Common myeloid progenitor, CD34-positive (primary cell): ENCODE results near the gene BANP.
"Not testable (repeated sequence)": the region's sequence is repeated elsewhere in the genome, so short reads cannot be mapped to it uniquely, and the experiment has no call there.

Experiments used
- CTCF ChIA-PET: fragments of 350-600 bp; sonication (Branson Sonifier 250); formaldehyde crosslinking; loops from one replicate; lab custom pipeline; 2021; ENCODE audit warnings: antibody characterized with exemption; lab: Charles Lee
- POLR2A ChIA-PET: fragments of 350-600 bp; sonication (Branson Sonifier 250); formaldehyde crosslinking; loops from one replicate; lab custom pipeline; 2021; ENCODE audit warnings: antibody characterized with exemption; lab: Charles Lee
- DNase-seq, 3 donors: peaks; one replicate each; pipeline versions ENCODE4 v3.0.0 to v3.0.0-alpha.2; 2013
- H3K27ac ChIP-seq, 2 experiments: 1 replicate in 1 of 2; 2 replicates in 1 of 2; pipeline ENCODE4 v1.7.0; 2013; ENCODE audit warnings: inconsistent platforms in 2 of 2, low read length in 2 of 2, mild to moderate bottlenecking in 2 of 2, low read depth in 1 of 2, moderate library complexity in 1 of 2; ENCODE audit not compliant: severe bottlenecking in 2 of 2, insufficient read depth in 1 of 2, poor library complexity in 1 of 2
- H3K27me3 ChIP-seq, 5 experiments: replicated peaks in 2 of 5; 1 replicate in 3 of 5; 2 replicates in 2 of 5; pipeline versions ENCODE4 v1.6.1 to v1.7.0; 2013; ENCODE audit warnings: low read length in 4 of 5, mild to moderate bottlenecking in 2 of 5, moderate library complexity in 2 of 5, inconsistent platforms in 1 of 5; ENCODE audit not compliant: insufficient read depth in 5 of 5, control insufficient read depth in 4 of 5
- H3K36me3 ChIP-seq, 4 experiments: 1 replicate in 2 of 4; 2 replicates in 2 of 4; pipeline versions ENCODE4 v1.6.1 to v1.7.0; 2013; ENCODE audit warnings: low read length in 3 of 4, control low read depth in 1 of 4, mild to moderate bottlenecking in 1 of 4; ENCODE audit not compliant: control insufficient read depth in 4 of 4, insufficient read depth in 4 of 4
- H3K4me1 ChIP-seq, 4 experiments: 1 replicate in 3 of 4; 2 replicates in 1 of 4; pipeline versions ENCODE4 v1.6.1 to v1.7.1; 2013; ENCODE audit warnings: low read length in 3 of 4, mild to moderate bottlenecking in 3 of 4, control low read depth in 1 of 4, inconsistent platforms in 1 of 4, moderate library complexity in 1 of 4; ENCODE audit not compliant: control insufficient read depth in 4 of 4, insufficient read depth in 4 of 4; ENCODE audit errors: control extremely low read depth in 1 of 4
- H3K4me3 ChIP-seq, 7 experiments: 1 replicate in 4 of 7; 2 replicates in 3 of 7; pipeline versions ENCODE4 v1.5.1 to v1.7.0; 2013; ENCODE audit warnings: mild to moderate bottlenecking in 7 of 7, low read length in 6 of 7, moderate library complexity in 6 of 7, inconsistent platforms in 2 of 7, low read depth in 2 of 7, control low read depth in 1 of 7; ENCODE audit not compliant: insufficient read depth in 4 of 7, control insufficient read depth in 1 of 7; ENCODE audit errors: extremely low read depth in 1 of 7
- H3K9me3 ChIP-seq, 5 experiments: 1 replicate in 4 of 5; 2 replicates in 1 of 5; pipeline versions ENCODE4 v1.6.1 to v1.7.1; 2013; ENCODE audit warnings: low read length in 4 of 5, mild to moderate bottlenecking in 2 of 5, inconsistent platforms in 1 of 5, low read depth in 1 of 5, moderate library complexity in 1 of 5; ENCODE audit not compliant: control insufficient read depth in 4 of 5, insufficient read depth in 2 of 5; ENCODE audit errors: control extremely low read depth in 1 of 5
- WGBS: methylation state at CpG from one replicate; pipeline ENCODE4 v1.1.5; 2013; ENCODE audit not compliant: insufficient coverage; 5-methylcytosine and 5-hydroxymethylcytosine counted together

BANP gene

DNA sequence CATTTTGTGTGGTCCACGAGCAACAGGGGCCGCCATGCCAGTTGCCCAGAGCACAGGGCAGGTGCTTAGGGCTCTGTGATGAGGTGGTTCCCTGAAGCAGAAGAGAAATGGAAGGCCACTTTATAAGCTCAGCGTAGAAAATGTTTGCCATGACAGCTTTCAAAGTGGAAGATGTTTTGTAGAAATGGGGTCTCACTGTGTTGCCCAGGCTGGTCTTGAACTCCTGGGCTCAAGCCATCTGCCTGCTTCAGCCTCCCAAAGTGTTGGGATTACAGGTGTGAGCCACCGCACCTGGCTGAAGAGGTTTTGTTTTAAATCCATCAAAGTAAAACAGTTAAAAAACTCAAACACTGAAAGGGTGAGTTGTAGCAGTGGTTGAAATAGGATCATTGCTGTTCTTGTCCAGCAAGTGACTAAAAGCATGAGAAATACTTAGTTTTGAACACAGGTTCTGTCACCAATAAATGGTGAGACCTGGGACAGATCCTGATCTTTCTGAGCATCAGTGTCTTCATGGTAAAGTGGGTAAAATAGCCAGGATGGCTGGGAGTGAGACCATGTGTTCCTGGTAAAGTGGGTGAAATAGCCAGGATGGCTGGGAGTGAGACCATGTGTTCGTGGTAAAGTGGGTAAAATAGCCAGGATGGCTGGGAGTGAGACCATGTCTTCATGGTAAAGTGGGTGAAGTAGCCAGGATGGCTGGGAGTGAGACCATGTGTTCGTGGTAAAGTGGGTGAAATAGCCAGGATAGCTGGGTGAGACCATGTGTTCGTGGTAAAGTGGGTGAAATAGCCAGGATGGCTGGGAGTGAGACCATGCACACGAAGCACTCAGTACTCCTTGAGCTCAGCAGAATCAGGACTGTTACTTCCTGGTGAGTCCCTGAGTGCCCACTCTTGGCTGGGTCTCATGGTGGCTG is 46.0 kb downstream of the BANP start:
- POLR2A ChIA-PET, result no interaction called here

DNA sequence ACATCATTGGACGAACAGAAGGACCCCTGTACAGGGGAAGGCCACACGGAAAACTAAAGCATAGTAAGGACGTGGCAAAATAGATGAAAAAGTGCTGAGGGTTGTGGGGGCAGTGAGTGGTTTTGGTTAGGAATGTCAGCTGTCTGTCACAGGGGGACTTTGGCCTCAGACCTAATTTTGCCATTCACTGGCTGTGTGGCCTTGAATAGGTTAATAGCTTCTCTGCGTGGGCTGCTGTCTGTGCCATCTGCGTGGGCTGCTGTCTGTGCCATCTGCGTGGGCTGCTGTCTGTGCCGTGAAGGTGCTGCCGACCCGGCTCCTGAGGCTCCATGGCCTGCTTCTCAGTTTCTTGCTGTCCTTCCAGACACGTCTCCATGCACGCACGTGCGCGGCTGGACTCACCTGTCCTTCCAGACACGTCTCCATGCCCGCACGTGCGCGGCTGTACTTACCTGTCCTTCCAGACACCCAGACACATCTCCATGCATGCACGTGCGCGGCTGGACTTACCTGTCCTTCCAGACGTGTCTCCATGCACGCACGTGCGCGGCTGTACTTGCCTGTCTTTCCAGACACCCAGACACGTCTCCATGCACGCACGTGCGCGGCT is 47.1 kb downstream of the BANP start:
- H3K27me3 ChIP-seq, POLR2A ChIA-PET, H3K9me3 ChIP-seq, H3K4me1 ChIP-seq, H3K4me3 ChIP-seq, DNase-seq, H3K27ac ChIP-seq: not testable (repeated sequence)
- peaks cover 5 to 32% (median 9%) of the 10 kb centered on the region in 4 experiments for H3K36me3 ChIP-seq
- 92% methylated on average over 27 of the region's 32 CpGs for WGBS
- CTCF ChIA-PET, result interaction anchor here (1.1 kb wide), 1 partner anchor 34 kb away, joined by 3 read pairs; no protein-coding TSS in a partner anchor

More for the DNA sequence above, 46.0 kb downstream of the BANP start:
- CTCF ChIA-PET, result interaction anchor here (0.7 to 1.1 kb wide), 2 partner anchors 31 to 33 kb away, joined by 3 read pairs; no protein-coding TSS in a partner anchor
- H3K27ac ChIP-seq, result no peak overlapping the region
- DNase-seq, result no peak
- WGBS, result 97% methylated on average over 7 of the region's 8 CpGs
- peaks cover 4 to 32% (median 11%) of the 10 kb centered on the region in 4 experiments for H3K36me3 ChIP-seq
- no peaks in the 10 kb centered on the region for H3K9me3 ChIP-seq
- no peaks in the 10 kb centered on the region for H3K4me1 ChIP-seq
- H3K4me3 ChIP-seq, result no peak overlapping the region
- no peaks in the 10 kb centered on the region for H3K27me3 ChIP-seq

DNA sequence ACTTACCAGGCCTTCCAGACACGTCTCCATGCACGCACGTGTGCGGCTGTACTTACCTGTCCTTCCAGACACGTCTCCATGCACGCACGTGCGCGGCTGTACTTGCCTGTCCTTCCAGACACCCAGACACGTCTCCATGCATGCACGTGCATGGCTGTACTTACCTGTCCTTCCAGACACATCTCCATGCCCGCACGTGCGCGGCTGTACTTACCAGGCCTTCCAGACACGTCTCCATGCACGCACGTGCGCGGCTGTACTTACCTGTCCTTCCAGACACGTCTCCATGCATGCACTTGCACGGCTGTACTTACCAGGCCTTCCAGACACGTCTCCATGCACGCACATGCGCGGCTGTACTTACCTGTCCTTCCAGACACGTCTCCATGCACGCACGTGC is 47.8 kb downstream of the BANP start:
- 99% methylated on average over 12 of the region's 29 CpGs for WGBS
- H3K27me3 ChIP-seq, H3K9me3 ChIP-seq, H3K4me3 ChIP-seq, H3K4me1 ChIP-seq, CTCF ChIA-PET, H3K27ac ChIP-seq, POLR2A ChIA-PET, DNase-seq: not testable (repeated sequence)
- peaks cover 5 to 35% (median 11%) of the 10 kb centered on the region in 4 experiments for H3K36me3 ChIP-seq

GRCh38 chr16:88002211-88002610 is 51.0 kb downstream of the BANP start:
- CTCF ChIA-PET, result interaction anchor here (0.7 to 1.2 kb wide), 2 partner anchors 70 to 227 kb away, joined by 3 to 4 read pairs; no protein-coding TSS in a partner anchor
- POLR2A ChIA-PET, result interaction anchor here (0.5 kb wide), 1 partner anchor 10 kb away, joined by 5 read pairs; no protein-coding TSS in a partner anchor
- 97% methylated on average over 6 of the region's 6 CpGs for WGBS
- peaks cover 4 to 39% (median 24%) of the 10 kb centered on the region in 4 experiments for H3K36me3 ChIP-seq
- no peaks in the 10 kb centered on the region for H3K9me3 ChIP-seq
- DNase-seq, result no peak
- H3K4me3 ChIP-seq, result no peak overlapping the region
- H3K27ac ChIP-seq, result no peak overlapping the region
- H3K27me3 ChIP-seq, result no peaks in the 10 kb centered on the region
- peaks cover 0 to 11% (median 9%) of the 10 kb centered on the region in 4 experiments for H3K4me1 ChIP-seq

DNA sequence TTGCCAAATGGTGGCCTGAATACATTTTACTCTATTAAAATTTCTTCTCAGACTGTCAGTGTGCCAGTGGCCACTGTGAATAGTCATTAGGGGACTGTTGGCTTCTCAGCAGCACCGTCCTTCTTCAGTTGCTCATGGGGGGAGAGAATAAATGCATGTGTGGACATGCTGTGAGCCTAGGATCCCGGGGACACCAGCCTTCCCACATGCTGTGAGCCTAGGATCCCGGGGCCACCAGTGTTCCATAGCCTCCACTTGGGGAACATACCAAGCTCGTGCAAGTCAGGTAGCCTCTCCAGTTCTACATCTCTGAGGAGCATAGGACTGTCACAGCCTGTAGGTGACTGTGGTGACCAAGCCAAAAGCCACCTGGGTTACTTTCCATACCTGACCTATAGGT is 51.5 kb downstream of the BANP start:
- Histone ChIP-seq H3K9me3 (no peaks in the 10 kb centered on the region), H3K27me3 (no peaks in the 10 kb centered on the region), H3K4me1 (peaks cover 0 to 11% (median 9%) of the 10 kb centered on the region in 4 experiments), H3K4me3 (no peak overlapping the region), H3K27ac (no peak overlapping the region), H3K36me3 (peaks cover 6 to 43% (median 27%) of the 10 kb centered on the region in 4 experiments)
- CTCF ChIA-PET, result interaction anchor here (1.2 kb wide), 1 partner anchor 71 kb away, joined by 3 read pairs; no protein-coding TSS in a partner anchor
- 95% methylated on average over 4 of the region's 4 CpGs for WGBS
- no peak for DNase-seq
- POLR2A ChIA-PET, result interaction anchor here (0.5 to 0.6 kb wide), 2 partner anchors 10 to 59 kb away, joined by 3 to 5 read pairs; no protein-coding TSS in a partner anchor

DNA sequence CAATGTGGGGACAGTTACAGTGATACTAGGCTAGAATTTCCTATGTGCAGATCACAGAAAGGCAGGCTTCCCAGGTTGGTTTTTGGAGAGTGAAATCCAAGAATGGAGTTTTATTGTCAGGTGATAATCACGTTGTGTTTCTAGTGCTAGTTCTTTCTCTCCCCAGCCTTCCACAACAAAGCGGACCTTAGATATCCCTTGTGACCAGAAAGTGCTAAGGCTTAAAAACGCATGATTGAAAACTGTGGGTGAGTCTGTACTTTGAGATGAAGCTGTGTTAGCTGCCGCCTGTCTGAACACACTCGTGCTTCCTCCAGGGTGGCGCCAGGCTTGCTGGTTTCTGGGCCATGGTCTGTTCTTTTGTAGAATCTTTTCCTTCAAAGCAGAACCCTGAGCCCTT is 52.1 kb downstream of the BANP start:
- POLR2A ChIA-PET, result interaction anchor here (0.6 kb wide), 1 partner anchor 58 kb away, joined by 3 read pairs; no protein-coding TSS in a partner anchor
- Histone ChIP-seq H3K27ac (no peak overlapping the region), H3K4me3 (no peak overlapping the region), H3K27me3 (no peaks in the 10 kb centered on the region), H3K9me3 (no peaks in the 10 kb centered on the region), H3K4me1 (peaks cover 0 to 11% (median 9%) of the 10 kb centered on the region in 4 experiments), H3K36me3 (peaks cover 6 to 42% (median 29%) of the 10 kb centered on the region in 4 experiments)
- CTCF ChIA-PET, result no interaction called here
- WGBS, result 95% methylated on average over 4 of the region's 6 CpGs
- no peak for DNase-seq
